Panc1 (cell line): ENCODE measurements around the gene RIMBP3B. TPM values are rescaled to one million over a fixed set of nuclear protein-coding genes. Genes with fewer than 3 reads are reported as not detected.
"Not testable (repeated sequence)": the region's sequence is repeated elsewhere in the genome, so short reads cannot be mapped to it uniquely, and the experiment has no call there.

Experiments
- ATAC-seq: fragments of 200-7000 bp; cut with Tn5 transposase; 2 replicates; pipeline ENCODE4 v1.9.1; 2020; ENCODE audit warnings: mild to moderate bottlenecking, moderate library complexity
- BruUV-seq: library from RNA; stranded (reverse); fragments of 400-500 nt; replicated peaks from 2 replicates; lab custom pipeline; 2021; lab: Mats Ljungman, UMichigan
- CTCF ChIA-PET: fragments of 300-600 bp; sonication (Branson Sonifier 250); formaldehyde crosslinking; loops from one replicate; lab custom pipeline; 2022; ENCODE audit warnings: antibody characterized with exemption; lab: Charles Lee
- POLR2A ChIA-PET: fragments of 300-600 bp; sonication (Branson Sonifier 250); formaldehyde crosslinking; loops from one replicate; lab custom pipeline; 2022; ENCODE audit warnings: antibody characterized with exemption; lab: Charles Lee
- DNase-seq: peaks from one replicate; pipeline ENCODE4 v3.0.0-alpha.2; 2010; ENCODE audit warnings: low read depth, low spot score
- H3K27ac ChIP-seq: 2 replicates; pipeline ENCODE4 v1.5.1; 2011; ENCODE audit warnings: mild to moderate bottlenecking, low read length, inconsistent platforms
- H3K27me3 ChIP-seq: fragments of 200-500 bp; sonication (Bioruptor generic); 2 replicates; pipeline ENCODE4 v1.6.0; 2014; ENCODE audit warnings: low read length, inconsistent platforms; ENCODE audit not compliant: control insufficient read depth, insufficient read depth
- H3K36me3 ChIP-seq: fragments of 200-500 bp; sonication (Bioruptor generic); 2 replicates; pipeline ENCODE4 v1.5.1; 2014; ENCODE audit warnings: inconsistent platforms, mild to moderate bottlenecking, low read length, moderate library complexity; ENCODE audit not compliant: control insufficient read depth, insufficient read depth
- H3K4me1 ChIP-seq: 2 replicates; pipeline ENCODE4 v1.5.1; 2011; ENCODE audit warnings: inconsistent platforms, mild to moderate bottlenecking, low read length, moderate library complexity; ENCODE audit not compliant: control insufficient read depth, insufficient read depth
- H3K4me3 ChIP-seq, 2 experiments: 2 replicates each; pipeline ENCODE4 v1.5.1; 2011 to 2012; ENCODE audit warnings: low read depth in 2 of 2, low read length in 2 of 2, mild to moderate bottlenecking in 2 of 2, inconsistent platforms in 1 of 2, moderate library complexity in 1 of 2
- H3K9me3 ChIP-seq: fragments of 200-500 bp; sonication (Bioruptor generic); 2 replicates; pipeline ENCODE4 v1.5.1; 2014; ENCODE audit warnings: low read depth, mild to moderate bottlenecking, inconsistent platforms, low read length, moderate library complexity; ENCODE audit not compliant: control insufficient read depth, insufficient read depth
- in situ Hi-C: cut with HindIII; loops from 2 replicates; pipeline ENCODE4 v1.10.0; 2016; ENCODE audit warnings: low sequenced_read_pairs, low pct_unique_long_range_greater_than_20kb
- intact Hi-C: fragments of 100-400 bp; cut with micrococcal nuclease; formaldehyde crosslinking; loops from one replicate; pipeline ENCODE4 v1.10.0; 2022; ENCODE audit not compliant: unreplicated experiment
- total RNA-seq: library from RNA; stranded (reverse); gene quantifications from one replicate; pipeline ENCODE4 v1.2.1, GENCODE V29; 2021; ENCODE audit not compliant: unreplicated experiment

RIMBP3B gene
- total RNA-seq, 1 experiment from 2014 or later = 0.54 TPM

DNA sequence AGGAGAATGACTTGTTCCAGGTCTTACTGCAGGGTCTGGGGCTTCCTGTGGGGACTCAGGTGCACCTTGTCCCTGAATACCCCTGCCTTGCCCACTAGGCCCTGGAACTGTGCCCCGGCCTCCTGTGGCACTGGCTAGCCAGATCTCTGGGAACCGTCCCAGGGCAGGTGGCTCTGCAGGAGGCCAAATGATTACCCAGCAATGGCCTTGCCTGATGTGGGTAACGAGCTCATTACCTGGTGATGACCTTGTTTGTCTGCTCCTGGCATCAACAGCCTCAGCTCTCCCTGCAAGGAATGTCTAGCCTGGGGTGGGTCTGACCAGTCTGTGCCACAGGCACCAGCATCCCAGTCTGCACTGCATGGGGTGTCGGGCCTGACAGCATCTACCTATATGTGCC, 18.2 kb upstream of the RIMBP3B start:
- H3K36me3 ChIP-seq, POLR2A ChIA-PET, in situ Hi-C loops, H3K27ac ChIP-seq, intact Hi-C loops, H3K4me1 ChIP-seq, DNase-seq, BruUV-seq, H3K27me3 ChIP-seq, H3K4me3 ChIP-seq, ATAC-seq, CTCF ChIA-PET, H3K9me3 ChIP-seq: not testable (repeated sequence)

- H3K4me1 ChIP-seq, DNase-seq, H3K9me3 ChIP-seq, intact Hi-C loops, H3K27ac ChIP-seq, H3K4me3 ChIP-seq, BruUV-seq, in situ Hi-C loops, ATAC-seq, H3K36me3 ChIP-seq, H3K27me3 ChIP-seq, CTCF ChIA-PET, POLR2A ChIA-PET: not testable (repeated sequence)
Measured at GRCh38 chr22:21368603-21369310, 14.8 kb upstream of the RIMBP3B start.

DNA sequence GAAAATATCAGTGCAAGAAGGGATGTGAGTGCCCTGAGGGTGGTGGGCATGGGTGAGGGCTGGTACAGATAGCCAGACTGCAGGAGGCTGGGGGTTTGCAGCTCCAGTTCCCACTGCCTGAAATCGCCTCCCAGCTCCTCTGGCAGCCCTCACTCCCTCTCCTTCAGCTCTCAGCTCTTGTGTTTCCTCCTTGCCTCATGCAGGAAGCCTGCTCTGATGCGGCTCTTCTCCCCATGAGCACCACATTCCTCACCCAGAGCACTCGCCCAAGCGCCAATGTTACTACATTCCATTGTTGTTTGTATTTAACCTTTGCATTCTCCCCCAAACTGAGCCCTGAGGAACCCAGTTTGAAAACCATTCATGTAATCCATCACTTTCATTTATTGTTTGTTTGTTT, 7.7 kb upstream of the RIMBP3B start:
- H3K9me3 ChIP-seq, H3K27me3 ChIP-seq, POLR2A ChIA-PET, BruUV-seq, DNase-seq, ATAC-seq, H3K36me3 ChIP-seq, H3K4me3 ChIP-seq, in situ Hi-C loops, H3K27ac ChIP-seq, CTCF ChIA-PET, intact Hi-C loops, H3K4me1 ChIP-seq: not testable (repeated sequence)

- intact Hi-C loops, in situ Hi-C loops, DNase-seq, H3K4me3 ChIP-seq, H3K27ac ChIP-seq, H3K9me3 ChIP-seq, CTCF ChIA-PET, H3K4me1 ChIP-seq, H3K27me3 ChIP-seq, POLR2A ChIA-PET, H3K36me3 ChIP-seq, BruUV-seq: not testable (repeated sequence)
- ATAC-seq = peak; percentile 78
Measured at GRCh38 chr22:21384468-21385357, 1.2 kb downstream of the RIMBP3B start.

GRCh38 chr22:21389480-21389879, 5.9 kb downstream of the RIMBP3B start:
- ATAC-seq = not testable (repeated sequence)

GRCh38 chr22:21390013-21390412, 6.5 kb downstream of the RIMBP3B start:
- H3K27ac ChIP-seq, CTCF ChIA-PET, BruUV-seq, H3K4me1 ChIP-seq, POLR2A ChIA-PET, H3K4me3 ChIP-seq, H3K27me3 ChIP-seq, intact Hi-C loops, DNase-seq, H3K9me3 ChIP-seq, H3K36me3 ChIP-seq, in situ Hi-C loops, ATAC-seq: not testable (repeated sequence)

More at GRCh38 chr22:21389480-21389879, 5.9 kb downstream of the RIMBP3B start:
- H3K27ac ChIP-seq, in situ Hi-C loops, H3K27me3 ChIP-seq, BruUV-seq, POLR2A ChIA-PET, H3K4me3 ChIP-seq, DNase-seq, H3K36me3 ChIP-seq, CTCF ChIA-PET, H3K4me1 ChIP-seq, H3K9me3 ChIP-seq, intact Hi-C loops: not testable (repeated sequence)

DNA sequence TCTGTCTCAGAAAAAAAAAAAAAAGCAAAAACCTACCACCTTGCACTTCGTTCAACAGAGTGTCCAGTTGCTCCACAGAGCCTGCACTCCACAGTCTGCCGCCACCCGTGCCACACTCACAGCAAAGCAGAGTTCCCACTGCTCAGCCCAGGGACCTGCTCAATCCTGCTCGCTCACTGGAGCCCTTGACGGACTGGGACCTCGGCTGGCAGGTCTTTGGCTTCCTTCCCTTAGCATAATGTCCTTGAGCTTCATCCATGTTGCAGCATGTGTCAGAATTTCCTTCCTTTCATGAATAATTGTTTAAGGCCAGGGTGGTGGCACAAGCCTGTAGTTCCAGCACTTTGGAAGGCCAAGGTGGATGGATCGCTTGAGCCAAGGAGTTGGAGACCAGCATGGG, 11.1 kb downstream of the RIMBP3B start:
- in situ Hi-C loops, CTCF ChIA-PET, ATAC-seq, H3K9me3 ChIP-seq, intact Hi-C loops, H3K27ac ChIP-seq, H3K27me3 ChIP-seq, POLR2A ChIA-PET, H3K4me1 ChIP-seq, BruUV-seq, H3K36me3 ChIP-seq, H3K4me3 ChIP-seq, DNase-seq: not testable (repeated sequence)
